HCT116 (cell line): ENCODE measurements around the gene ELAVL2.

ENCODE experiments used
- CEBPB ChIP-seq: IDR thresholded peaks from 2 replicates; pipeline ENCODE4 v1.6.1; 2012; ENCODE audit warnings: low read depth
- EGR1 ChIP-seq: IDR thresholded peaks from 2 replicates; pipeline ENCODE4 v1.6.1; 2012; ENCODE audit warnings: low read depth
- EZH2phosphoT487 ChIP-seq: fragments of 200-600 bp; IDR thresholded peaks from 2 replicates; pipeline ENCODE4 v1.6.1; 2018; ENCODE audit warnings: antibody characterized with exemption, borderline replicate concordance
- POLR2A ChIP-seq: IDR thresholded peaks from 2 replicates; pipeline ENCODE4 v1.7.0; 2011; ENCODE audit warnings: borderline replicate concordance; ENCODE audit not compliant: insufficient read depth, insufficient read length; ENCODE audit errors: extremely low read depth
- SIN3A ChIP-seq: IDR thresholded peaks from 2 replicates; pipeline ENCODE4 v1.6.1; 2012; ENCODE audit warnings: low read depth
- ZFX ChIP-seq: fragments of 450-650 bp; IDR thresholded peaks from 2 replicates; pipeline ENCODE4 v1.6.1; 2017
- TF ChIP-seq, protein P1 (sequence below), 3 experiments: fragments of 200-600 bp in 1 of 3; sonication (generic) in 1 of 3; IDR thresholded peaks in 2 of 3; conservative IDR thresholded peaks in 1 of 3; 2 replicates each; pipeline ENCODE4 v1.5.1; 2012 to 2017; ENCODE audit warnings: low read depth in 2 of 3, low read length in 2 of 3, antibody characterized with exemption in 1 of 3, borderline replicate concordance in 1 of 3, control low read depth in 1 of 3, mild to moderate bottlenecking in 1 of 3, mixed read lengths in 1 of 3, mixed run types in 1 of 3, moderate library complexity in 1 of 3; ENCODE audit not compliant: insufficient read depth in 1 of 3

DNA sequence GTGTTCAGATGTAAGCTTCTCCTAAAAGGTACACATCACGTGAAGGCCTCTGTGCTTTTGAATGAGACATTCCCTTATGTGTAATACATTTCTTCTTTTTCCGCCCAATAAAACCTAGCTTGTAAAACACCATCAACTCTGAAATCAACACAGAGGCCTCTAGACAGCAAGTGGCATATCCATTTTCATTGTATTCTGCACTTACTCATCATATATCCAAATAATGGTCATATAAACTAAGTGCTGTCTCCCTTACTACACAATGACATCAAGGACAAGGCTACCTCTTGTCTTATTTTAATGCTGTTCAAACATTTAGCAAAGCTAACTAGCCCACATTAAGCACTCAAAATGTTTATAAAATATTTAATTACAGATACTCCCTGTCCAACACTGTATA, 108.5 kb downstream of the ELAVL2 start:
- TF ChIP-seq SIN3A (no peak), EZH2phosphoT487 (no peak), POLR2A (no peak), CEBPB (no peak), EGR1 (no peak), ZFX (no peak)
- TF ChIP-seq, protein P1, sequence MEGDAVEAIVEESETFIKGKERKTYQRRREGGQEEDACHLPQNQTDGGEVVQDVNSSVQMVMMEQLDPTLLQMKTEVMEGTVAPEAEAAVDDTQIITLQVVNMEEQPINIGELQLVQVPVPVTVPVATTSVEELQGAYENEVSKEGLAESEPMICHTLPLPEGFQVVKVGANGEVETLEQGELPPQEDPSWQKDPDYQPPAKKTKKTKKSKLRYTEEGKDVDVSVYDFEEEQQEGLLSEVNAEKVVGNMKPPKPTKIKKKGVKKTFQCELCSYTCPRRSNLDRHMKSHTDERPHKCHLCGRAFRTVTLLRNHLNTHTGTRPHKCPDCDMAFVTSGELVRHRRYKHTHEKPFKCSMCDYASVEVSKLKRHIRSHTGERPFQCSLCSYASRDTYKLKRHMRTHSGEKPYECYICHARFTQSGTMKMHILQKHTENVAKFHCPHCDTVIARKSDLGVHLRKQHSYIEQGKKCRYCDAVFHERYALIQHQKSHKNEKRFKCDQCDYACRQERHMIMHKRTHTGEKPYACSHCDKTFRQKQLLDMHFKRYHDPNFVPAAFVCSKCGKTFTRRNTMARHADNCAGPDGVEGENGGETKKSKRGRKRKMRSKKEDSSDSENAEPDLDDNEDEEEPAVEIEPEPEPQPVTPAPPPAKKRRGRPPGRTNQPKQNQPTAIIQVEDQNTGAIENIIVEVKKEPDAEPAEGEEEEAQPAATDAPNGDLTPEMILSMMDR (IDR thresholded peaks at IDR 0.05 in 2 of 3, conservative IDR thresholded peaks at IDR 0.05 in 1 of 3; ENCODE audit: borderline replicate concordance in 1 of 3, insufficient read depth in 1 of 3, low read depth in 2 of 3, low read length in 2 of 3), result no peak
